ELR (cell line): ENCODE data around the gene PKD1.
"Not testable (repeated sequence)": the region's sequence is repeated elsewhere in the genome, so short reads cannot be mapped to it uniquely, and the experiment has no call there.

Source experiments
- DNase-seq: peaks from one replicate; pipeline ENCODE4 v3.0.0-alpha.2; 2015; ENCODE audit warnings: low read depth

Gene PKD1

DNA sequence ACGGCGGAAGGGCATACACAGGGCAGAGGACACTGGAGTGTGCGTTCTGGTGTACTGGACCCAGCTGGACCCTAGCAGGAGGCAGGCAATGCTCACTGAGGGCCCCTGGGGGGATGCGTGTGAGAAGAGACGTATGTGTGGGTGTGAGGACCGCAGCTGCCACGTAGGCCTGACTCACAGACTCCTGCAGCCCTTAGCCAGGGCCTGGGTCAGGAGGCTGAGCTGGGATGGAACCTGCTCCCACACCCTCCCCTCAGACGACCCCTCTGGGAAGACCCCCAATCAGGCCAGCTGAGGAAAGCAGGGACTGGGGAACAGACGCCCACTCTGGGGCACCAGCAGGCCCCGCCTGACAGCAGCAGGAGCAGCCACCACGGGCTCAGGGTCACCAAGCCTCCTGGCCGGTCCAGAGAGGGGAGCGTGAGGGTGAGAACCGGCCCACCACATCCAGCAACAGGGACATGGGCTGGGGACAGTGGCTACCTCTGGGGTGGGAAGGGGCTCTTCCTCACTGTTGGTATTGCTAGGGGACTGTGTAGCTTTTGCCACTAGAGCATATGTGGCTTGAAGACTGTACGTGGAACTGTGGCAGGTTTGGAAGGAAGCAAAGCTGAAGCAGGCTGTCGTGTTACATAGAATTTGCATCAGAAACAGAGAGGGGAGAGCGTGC lies 28.4 kb downstream of the PKD1 start:
- DNase-seq: peak; percentile 94

DNA sequence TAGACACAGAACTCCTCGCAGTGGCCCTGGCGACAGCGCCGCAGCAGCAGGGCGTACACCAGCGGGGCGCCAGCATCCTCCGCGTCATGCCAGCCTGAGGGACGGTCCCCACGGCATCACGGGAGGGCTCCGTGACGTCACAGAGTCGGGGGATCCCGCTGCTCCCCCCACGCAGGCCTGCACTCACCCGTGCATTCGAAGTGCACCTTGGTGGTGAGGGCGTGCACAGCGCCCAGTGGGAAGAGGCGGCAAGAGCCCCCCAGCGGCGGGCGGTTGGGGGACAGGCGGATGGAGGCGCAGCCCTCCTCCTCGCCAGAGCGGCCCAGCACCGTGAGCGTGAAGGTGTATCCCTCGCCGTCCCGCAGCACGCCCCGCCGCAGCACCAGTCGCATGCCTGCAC lies 29.5 kb downstream of the PKD1 start:
- not testable (repeated sequence) for DNase-seq

DNA sequence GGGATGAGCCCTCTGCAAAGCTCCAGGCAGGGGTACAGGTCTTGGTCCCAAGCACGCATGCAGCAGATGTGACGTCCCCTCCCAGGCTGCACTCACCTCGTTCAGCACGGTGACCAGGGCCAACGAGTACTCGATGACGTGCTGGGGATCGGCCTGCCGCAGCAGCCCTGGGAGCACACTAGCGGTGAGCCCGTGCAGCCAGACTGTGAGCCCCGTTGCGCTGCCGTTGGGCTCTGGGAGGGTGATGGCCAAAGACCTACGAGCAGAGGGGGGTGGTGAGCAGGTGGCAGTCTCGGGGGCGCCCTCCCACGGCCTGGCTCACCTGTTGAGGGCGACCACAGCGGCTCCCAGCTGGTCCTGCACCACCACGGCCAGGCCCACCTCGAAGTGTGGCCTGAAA lies 29.9 kb downstream of the PKD1 start:
- DNase-seq: not testable (repeated sequence)

DNA sequence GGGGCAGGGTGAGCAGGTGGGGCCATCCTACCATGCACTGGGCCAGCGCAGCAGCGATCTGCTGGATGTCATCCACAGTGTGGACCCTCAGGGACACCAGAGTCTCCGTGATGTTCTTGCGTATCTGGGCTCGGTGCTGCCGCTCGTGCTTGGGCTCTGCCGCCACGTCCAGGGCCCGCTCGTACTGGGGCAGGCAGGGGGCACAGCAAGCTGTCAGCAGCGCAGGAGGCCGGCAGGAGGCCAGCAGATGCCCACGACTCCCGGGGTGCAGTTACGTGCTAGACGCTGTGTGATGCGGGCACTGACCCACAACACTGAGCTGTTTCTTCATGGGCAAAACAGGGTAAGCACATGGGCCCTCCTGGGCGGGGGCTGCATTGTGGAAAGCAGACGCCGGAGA lies 30.4 kb downstream of the PKD1 start:
- not testable (repeated sequence) for DNase-seq

DNA sequence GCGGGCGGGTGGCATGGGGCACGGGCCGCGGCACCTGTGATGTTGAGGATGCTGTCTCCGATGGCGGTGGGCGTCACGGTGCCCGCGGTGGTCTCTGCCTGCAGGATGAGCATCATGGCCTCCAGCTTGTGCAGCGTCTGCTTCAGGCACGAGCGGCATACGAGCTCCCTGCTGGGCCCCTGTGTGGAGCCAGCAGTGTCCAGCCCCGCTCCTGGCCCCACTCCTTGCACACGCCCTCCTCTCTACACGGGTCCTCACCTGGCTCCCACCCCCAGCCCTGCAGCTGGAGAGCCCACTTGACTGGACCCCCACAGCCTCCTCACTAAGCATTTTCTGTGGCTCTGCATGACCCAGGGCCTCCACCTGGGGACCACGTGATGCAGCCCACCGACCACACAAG lies 31.2 kb downstream of the PKD1 start:
- not testable (repeated sequence) for DNase-seq

DNA sequence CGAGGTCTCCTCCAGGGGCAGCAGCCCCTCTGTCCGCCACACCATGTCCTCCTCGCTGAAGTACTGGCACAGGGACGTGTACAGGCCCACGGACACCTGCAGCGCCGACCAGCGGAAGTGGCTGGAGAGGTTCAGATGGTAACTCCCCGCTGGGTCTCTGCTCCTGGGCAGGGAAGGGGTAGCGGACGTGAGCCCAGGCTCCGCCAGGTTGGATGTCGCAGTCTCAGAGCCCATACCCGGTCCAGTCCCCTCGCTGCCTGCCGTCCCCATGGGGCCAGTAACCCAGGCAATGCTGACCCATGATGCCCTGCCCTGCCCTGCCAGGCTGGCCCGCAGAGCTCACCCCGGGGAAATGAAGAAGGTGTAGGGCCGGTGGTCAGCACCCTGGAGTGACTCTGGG lies 33.2 kb downstream of the PKD1 start:
- no peak for DNase-seq

DNA sequence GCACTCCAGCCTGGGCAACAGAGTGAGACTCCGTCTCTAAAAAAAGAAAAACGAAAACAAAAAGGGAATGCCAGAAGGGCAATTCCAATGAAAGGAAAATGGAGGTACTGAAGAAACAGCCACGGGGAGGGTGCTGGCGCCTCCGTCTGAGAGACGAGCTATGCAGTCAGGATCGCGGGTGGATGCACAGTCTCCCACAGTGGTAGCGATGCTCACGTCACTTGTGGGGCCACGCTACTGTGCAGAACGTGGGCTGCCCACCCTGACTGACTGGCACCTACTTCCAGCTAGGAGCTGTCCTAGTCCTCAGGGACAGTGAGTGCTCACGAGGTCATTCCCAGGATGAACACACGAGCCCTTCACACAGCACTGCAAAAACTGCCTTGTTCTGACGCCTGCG lies 34.1 kb downstream of the PKD1 start:
- not testable (repeated sequence) for DNase-seq

DNA sequence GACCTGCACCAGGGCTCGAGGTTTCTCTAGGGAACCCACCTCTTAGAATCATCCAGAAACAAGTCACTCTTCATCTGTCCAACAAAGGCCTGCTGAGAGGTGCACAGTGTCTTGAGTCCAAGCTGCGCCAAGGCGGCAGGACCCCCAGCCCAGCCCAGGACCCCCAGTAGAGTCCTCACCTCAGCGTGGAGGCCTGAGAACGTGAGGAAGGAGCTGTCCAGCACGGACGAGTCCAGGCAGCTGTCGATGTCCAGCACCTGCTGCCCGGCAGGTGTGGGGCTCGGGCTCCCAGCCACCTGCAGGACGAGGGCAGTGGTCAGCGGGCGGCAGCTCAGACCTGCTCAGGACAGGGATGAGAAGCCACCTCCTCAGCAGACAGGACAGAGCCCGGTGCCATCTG lies 38.0 kb downstream of the PKD1 start:
- DNase-seq: not testable (repeated sequence)

DNA sequence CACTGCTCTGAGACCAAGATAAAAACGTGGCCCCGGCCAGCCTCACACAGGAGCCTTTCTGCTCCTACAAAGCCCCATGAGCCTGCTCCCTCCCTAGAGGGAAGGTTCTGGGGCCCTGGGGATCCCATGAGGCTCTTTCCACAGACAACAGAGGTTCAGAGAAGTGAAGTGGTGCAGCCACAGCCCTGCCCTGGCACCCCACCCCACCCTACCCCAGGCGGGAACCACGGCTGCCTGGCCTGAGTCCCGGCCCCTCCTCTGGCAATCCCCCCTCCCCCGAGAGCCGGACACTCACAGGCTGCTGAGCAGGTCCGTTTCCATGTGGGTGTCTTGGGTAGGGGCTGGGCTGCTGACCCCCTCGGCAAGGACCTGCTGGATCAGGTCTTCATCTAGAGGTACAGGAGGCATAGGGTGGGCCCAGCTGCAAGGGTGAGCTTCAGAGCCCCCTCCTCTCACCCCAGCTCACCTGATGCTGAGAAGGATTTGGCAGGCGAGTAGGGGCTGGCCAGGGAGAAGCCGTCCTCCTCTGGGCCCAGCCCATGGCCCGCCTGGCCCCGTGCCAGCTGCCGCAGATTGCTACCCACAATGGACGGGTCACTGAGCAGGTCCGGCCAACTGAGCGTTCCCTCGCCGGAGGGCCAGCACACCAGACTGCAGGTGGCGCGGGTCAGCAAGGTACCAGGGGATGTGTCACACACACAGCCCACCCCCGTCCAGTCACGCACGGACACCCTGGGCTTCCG lies 38.7 kb downstream of the PKD1 start:
- no peak for DNase-seq

DNA sequence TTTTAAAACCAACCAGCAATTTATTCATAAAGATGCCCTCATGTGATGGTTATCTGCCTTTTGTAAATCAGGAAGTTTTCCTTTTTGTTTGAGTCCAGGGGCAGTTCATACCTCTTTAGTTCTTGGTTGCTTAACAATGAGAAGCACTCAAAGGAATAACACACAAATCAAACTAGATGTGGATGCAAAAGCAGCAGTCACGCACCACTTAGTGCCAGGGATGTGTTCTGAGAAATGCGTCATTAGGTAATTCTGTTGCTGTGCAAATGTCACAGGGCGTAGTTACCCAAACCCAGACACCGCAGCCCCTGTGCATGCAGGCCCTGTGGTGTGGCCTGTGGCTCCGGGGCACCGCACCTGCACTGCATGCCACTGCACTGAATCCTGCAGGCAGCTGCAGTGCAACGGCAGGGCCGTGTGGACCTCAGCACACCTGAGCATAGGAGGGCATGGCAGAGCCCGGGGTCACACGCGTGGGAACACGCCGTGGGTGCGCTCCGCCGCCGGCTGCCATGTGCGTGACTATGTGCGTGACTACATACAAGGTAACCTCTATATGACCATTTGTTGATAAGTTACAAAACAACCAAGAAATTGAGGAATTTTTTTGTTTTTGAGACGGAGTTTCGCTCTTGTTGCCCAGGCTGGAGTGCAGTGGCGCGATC lies 39.6 kb downstream of the PKD1 start:
- DNase-seq: no peak

DNA sequence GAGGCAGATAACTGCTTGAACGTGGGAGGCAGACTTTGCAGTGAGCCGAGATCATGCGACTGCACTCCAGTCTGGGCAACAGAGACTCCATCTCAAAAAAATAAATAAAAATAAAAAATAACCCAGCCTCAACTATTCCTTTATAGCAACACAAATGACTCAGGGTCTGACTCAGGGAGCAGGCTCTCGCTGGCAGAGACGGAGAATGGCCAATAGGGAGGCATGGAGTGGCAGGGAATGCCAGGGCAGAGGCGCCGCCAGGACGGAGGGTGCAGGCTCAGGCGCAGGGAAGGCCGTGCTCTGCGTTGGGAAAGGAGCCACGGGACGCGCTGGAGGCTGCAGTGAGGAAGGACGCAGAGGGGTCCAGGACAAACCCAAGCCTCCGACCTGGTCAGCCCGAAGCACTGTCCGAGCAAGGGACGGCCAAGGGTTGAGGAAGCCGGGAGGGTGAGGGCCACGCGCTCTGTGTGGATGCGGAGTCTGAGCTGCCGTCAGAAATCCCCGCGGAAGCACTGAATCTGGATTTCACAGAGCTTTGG lies 40.3 kb downstream of the PKD1 start:
- DNase-seq: peak; percentile 81

DNA sequence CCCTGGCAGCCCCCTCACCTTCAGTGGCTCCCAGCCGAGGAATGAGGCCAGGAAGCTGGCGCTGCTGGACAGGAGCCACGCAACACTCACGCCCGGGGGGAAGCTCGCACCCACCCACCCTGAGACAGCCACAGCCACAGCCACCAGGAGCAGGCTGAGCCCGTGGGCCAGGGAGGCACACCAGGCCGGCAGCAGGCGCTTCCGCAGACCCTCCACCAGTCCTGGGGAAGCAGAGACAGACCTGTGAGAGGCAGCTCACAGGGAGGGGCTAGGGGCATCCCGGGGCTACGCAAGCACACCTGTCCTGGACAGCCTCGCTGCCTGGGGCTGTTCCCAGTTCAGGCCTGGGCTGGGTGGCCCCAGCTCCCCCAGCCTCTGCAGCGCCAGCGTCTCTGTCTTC lies 41.9 kb downstream of the PKD1 start:
- no peak for DNase-seq

DNA sequence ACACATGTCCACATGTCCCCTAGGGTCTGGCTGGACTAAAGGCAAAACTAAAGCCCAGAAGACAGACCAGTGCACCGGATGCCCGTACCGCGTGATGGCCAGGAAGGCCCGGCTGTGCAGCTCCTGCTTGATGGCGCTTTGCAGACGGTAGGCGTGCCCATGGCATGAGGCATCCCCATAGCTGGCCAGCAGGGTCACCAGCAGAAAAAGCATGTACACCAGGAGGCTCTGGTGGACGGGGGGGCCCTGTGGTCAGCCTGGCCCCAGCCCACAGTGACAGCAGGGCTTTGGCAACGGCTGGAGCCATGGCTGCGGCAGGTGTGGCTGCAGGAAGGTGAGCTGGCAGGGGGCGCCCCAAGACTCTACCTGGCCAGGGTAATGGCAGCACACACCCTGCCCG lies 42.8 kb downstream of the PKD1 start:
- DNase-seq: no peak

DNA sequence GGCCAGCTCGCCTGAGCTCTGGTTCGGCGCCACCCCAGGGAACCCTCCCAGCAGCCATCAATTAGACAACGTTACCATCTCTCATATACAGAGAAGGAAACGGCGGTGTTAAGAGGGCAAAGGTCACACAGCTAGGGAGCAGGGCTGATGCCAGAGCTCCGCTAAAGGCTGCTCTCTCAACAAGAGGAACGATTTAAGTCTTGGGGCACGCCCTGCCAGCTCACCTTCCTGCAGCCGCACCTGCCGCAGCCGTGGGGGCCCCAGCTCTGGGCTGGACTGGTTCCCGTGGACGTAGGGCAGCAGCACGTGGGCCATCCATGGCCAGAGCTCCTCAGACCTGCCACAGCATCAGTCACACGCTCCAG lies 43.5 kb downstream of the PKD1 start:
- no peak for DNase-seq

DNA sequence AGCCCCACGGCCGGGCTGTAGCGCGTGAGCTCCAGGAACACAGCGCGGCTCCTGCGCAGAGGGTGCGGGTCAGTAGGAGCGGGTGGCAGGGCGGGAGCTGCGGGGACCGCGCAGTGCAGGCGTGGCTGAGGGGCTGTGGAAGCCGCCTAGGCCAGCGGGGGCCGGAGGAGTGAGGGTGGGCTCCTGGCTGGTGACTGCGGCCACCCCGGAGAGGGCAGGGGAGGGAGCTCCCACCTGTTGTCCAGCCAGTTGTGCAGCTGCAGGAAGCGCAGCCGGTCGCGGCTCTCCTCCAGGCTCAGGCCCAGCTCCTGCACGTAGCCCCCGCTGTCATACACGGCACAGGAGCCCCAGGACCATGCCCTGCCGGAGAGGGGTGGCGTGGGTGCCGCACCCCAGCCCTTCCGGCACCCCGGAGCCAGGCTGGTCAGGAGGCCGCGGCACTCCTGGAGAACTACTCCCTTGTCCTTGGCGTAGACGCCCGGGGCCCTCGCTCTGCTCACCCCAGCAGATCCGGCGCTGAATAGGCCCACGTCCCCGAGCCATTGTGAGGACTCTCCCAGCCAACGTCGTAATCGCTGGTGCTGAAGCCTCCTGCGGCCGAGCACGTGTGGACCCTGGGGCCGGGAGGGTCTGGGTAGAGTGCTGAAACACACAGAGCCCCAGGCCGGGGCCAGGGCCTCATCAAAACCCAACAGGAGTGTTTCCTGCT lies 44.0 kb downstream of the PKD1 start:
- DNase-seq: no peak

DNA sequence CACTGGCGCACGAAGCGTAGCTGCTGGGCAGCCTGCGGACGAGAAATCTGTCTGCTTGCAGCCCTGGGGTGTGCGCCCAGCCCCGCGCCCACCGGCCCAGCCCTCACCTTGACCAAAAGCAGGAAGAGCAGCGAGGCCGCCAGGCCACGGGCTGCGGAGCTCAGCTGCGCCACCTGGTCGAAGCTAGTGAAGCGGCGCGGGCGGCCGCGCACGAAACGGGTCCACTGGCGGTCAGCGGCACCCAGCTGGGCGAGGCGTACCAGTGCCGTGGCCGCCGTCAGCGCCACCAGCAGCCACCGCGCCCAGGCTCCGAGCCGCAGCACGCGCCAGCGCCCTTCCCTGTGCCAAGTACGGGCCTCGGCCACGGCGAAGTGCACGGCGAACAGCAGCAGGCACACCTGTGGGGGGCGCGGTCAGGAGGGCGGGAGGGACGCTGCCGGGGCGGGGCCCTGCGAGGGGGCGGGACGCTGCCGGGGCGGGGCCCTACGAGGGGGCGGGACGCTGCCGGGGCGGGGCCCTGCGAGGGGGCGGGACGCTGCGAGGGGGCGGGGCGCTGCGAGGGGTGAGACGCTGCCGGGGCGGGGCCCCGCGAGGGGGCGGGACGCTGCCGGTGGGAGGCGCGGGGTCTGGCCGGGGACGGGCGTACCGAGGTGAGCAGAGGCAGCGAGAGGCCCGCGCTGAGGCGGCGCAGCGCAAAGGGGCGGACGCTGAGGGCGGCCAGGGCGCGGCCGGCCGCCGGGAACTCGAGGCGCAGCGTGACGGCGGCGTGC lies 44.7 kb downstream of the PKD1 start:
- DNase-seq: peak; percentile 48

DNA sequence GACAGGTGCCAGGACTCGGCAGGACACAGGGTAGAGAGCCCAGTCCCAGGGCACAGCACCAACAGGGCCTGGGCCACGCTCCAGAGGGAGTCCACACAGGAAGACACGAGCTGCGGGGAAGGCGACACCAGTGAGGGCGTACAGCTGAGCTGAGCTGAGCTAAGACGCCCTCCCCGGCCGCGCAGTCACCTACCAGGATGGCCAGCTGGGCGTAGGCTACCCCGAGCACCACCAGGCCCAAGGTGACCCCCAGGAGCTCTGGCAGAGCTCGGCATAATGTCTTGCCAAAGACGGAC lies 45.3 kb downstream of the PKD1 start:
- no peak for DNase-seq

DNA sequence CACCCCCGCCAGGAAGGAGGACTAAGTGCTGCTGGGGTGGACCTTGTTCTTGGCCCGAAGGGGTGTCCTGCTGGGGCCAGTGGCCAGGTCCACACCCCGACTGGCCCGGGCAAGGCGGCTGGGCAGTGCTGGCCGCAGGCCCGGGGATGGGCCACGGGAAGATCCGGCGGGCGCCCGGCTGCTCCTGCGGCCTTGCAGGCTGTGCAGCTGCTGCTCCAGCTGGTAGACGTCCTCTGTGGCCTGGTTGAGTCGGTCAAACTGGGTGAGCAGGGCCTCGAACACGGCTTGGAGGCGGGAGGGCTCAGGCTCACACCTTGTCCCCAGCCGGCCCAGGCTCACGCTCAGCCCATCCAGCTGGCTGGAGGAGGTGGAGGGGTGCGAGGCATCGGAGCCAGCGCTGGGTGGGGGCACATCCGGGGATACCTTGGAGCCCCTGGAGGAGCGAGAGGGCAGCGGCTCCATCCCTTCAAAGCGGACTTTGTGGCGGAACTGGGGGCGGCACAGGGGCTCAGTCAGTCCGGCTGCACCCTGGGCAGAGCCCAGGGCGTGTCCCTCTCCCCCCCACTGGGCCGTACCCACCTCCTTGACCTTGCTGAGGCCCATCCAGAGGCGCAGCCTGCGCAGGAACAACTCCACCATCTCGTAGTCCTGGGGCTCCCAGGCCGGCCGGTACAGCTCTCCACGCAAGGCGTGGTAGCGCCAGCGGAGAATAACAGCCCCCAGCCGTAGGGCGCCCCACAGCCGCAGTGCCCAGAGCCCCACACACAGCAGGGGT lies 45.8 kb downstream of the PKD1 start:
- DNase-seq: no peak

DNA sequence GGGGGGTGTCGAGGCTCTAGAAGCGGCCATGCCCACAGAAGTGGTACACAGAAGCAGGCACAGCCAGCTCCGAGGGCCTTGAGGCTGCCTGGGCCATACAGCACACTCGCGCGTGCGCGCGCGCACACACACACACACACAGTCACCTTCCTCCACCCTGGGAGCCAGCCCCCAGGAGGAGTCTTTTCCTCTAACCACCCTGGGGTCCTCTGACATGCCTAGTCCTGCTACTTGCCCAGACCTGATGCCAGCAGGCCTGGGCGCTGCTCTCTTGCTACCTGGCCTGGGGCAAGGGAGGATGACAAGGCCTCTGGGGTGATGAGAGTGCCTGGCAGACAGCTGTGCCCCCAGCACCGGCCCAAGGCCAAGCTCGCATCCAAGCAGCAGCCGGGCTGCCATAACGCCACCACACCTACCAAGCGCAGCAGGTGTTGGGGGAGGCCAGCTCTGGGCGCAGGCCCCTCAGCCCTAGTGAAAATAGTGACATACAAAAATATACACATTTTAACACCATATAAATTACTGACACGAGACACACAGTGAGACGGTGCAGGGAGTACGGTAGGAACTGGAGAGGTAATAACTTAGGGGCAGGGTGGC lies 46.8 kb downstream of the PKD1 start:
- no peak for DNase-seq

DNA sequence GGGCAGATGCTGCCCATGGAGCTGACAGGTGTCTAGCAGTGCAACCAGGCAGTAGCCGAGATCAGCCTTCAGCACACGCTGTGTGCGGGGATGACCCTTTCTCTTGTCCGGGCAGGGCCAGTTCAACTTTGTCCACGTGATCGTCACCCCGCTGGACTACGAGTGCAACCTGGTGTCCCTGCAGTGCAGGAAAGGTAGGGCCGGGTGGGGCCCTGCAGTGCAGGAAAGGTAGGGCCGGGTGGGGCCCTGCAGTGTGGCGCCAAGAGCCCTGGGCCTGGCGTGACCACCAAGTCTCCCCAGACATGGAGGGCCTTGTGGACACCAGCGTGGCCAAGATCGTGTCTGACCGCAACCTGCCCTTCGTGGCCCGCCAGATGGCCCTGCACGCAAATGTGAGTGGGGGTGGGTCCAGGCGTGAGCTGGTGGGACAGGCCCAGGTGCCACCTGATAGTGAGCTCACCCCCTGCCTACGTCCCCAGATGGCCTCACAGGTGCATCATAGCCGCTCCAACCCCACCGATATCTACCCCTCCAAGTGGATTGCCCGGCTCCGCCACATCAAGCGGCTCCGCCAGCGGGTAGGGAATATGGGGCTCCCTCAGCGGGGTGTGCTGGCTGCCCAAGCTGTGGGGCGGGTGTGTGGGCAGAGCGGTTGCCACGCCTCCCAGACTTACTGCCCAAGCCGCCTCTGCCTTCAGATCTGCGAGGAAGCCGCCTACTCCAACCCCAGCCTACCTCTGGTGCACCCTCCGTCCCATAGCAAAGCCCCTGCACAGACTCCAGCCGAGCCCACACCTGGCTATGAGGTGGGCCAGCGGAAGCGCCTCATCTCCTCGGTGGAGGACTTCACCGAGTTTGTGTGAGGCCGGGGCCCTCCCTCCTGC lies 47.7 kb downstream of the PKD1 start:
- DNase-seq: no peak
